Posterior cingulate gyrus (tissue), 11 donors: ENCODE results near the gene PRR33.

Experiments
- DNase-seq, 10 donors: peaks; one replicate each; pipeline versions ENCODE4 v3.0.0 to v3.0.0-alpha.2; 2020 to 2021; ENCODE audit warnings: mixed read lengths in 3 of 10
- intact Hi-C: fragments of 100-400 bp; cut with DNase I; formaldehyde crosslinking; loops from one replicate; pipeline ENCODE4 v1.15.1; 2023

PRR33 gene

GRCh38 chr11:1855886-1856265 is 35.8 kb downstream of the PRR33 start:
- DNase-seq: no peak
- intact Hi-C loops: no loop called here

- DNase-seq: no peak
- intact Hi-C loops: no loop called here
These were observed 36.5 kb downstream of the PRR33 start for GRCh38 chr11:1854949-1855885.

- intact Hi-C loops: no loop called here
- no peak for DNase-seq
These were observed 37.4 kb downstream of the PRR33 start for GRCh38 chr11:1854132-1854948.

- intact Hi-C loops: no loop called here
- no peak for DNase-seq
These were observed 38.1 kb downstream of the PRR33 start for GRCh38 chr11:1853376-1854131.

- intact Hi-C loops: no loop called here
- no peak for DNase-seq
These were observed 38.8 kb downstream of the PRR33 start, which contains the start of gene LSP1 for GRCh38 chr11:1852877-1853276. Gene LSP1 (plus strand): TSS chr11:1853084. CDS start chr11:1853145, 61 bp downstream.

- intact Hi-C loops: no loop called here
- DNase-seq: no peak
These were observed 39.3 kb downstream of the PRR33 start for GRCh38 chr11:1852271-1852876.

GRCh38 chr11:1851468-1852180 is 40.1 kb downstream of the PRR33 start:
- no peak for DNase-seq
- intact Hi-C loops: no loop called here

- no peak for DNase-seq
- intact Hi-C loops: no loop called here
These were observed 42.9 kb downstream of the PRR33 start for GRCh38 chr11:1848640-1849430.

GRCh38 chr11:1847926-1848639 is 43.6 kb downstream of the PRR33 start:
- intact Hi-C loops: no loop called here

GRCh38 chr11:1847006-1847735 is 44.5 kb downstream of the PRR33 start:
- intact Hi-C loops: no loop called here
- no peak for DNase-seq

More at GRCh38 chr11:1847926-1848639, 43.6 kb downstream of the PRR33 start:
- no peak for DNase-seq

- no peak for DNase-seq
- intact Hi-C loops: no loop called here
These were observed 45.2 kb downstream of the PRR33 start for GRCh38 chr11:1846453-1846932.

- DNase-seq: peak in 2 of 10 donors; percentile 67 to 72
These were observed 45.9 kb downstream of the PRR33 start for GRCh38 chr11:1845561-1846452.

GRCh38 chr11:1845095-1845429 is 46.6 kb downstream of the PRR33 start:
- intact Hi-C loops: no loop called here
- DNase-seq: peak in 1 of 10 donors; percentile 2

More at GRCh38 chr11:1845561-1846452, 45.9 kb downstream of the PRR33 start:
- intact Hi-C loops: no loop called here

GRCh38 chr11:1844221-1845094 is 47.2 kb downstream of the PRR33 start:
- intact Hi-C loops: no loop called here
- peak in 3 of 10 donors; percentile 35 to 80 (median 74) for DNase-seq

- DNase-seq: peak in 2 of 10 donors; percentile 66 to 70
- intact Hi-C loops: no loop called here
These were observed 47.9 kb downstream of the PRR33 start for GRCh38 chr11:1843796-1844195.
